ENCODE data around the gene RTN4IP1. TPM values are rescaled to one million over a fixed set of nuclear protein-coding genes. Genes with fewer than 3 reads are reported as not detected.
A peak's percentile ranks its signal among the peaks of the same experiment; 100 is the strongest.

The RTN4IP1 gene
- total RNA-seq, 1 donor from 2014 or later = 11.2 TPM

GRCh38 chr6:106533054-106533453 lies 96.2 kb downstream of the RTN4IP1 start:
- H3K4me1 Mint-ChIP-seq = peaks cover 71% of the 10 kb centered on the region

GRCh38 chr6:106530502-106530901 lies 98.8 kb downstream of the RTN4IP1 start:
- intact Hi-C loops (cut with micrococcal nuclease) = no loop called here
- CTCF ChIA-PET = interaction anchor here (1.2 kb wide), 1 partner anchor 9 kb away, joined by 3 read pairs; no protein-coding TSS in a partner anchor
- H3K27ac Mint-ChIP-seq = peak overlapping the region; percentile 18
- H3K9me3 Mint-ChIP-seq = no peaks in the 10 kb centered on the region
- DNase-seq (no peak), ATAC-seq (ENCODE audit: low read depth) (no peak)
- peaks cover 75% of the 10 kb centered on the region for H3K36me3 Mint-ChIP-seq (ENCODE audit: low read depth)
- POLR2A ChIA-PET = no interaction called here
- no peaks in the 10 kb centered on the region for H3K27me3 Mint-ChIP-seq
- peaks cover 72% of the 10 kb centered on the region for H3K4me1 Mint-ChIP-seq
- no peak for TF ChIP-seq CTCF (IDR thresholded peaks at IDR 0.05)
- H3K4me3 Mint-ChIP-seq = no peak overlapping the region

More at GRCh38 chr6:106533054-106533453, 96.2 kb downstream of the RTN4IP1 start:
- ChIA-PET CTCF (interaction anchor here (1.0 to 1.3 kb wide), 2 partner anchors 20 to 33 kb away, joined by 3 to 7 read pairs; no protein-coding TSS in a partner anchor), POLR2A (interaction anchor here (0.6 to 2.8 kb wide), 4 partner anchors 11 to 1729 kb away, joined by 3 to 14 read pairs (median 11); no protein-coding TSS in a partner anchor)
- Mint-ChIP-seq H3K27ac (peak overlapping the region; percentile 80), H3K27me3 (no peaks in the 10 kb centered on the region), H3K9me3 (no peaks in the 10 kb centered on the region), H3K36me3 (ENCODE audit: low read depth) (peaks cover 83% of the 10 kb centered on the region), H3K4me3 (no peak overlapping the region)
- intact Hi-C loops (cut with micrococcal nuclease) = no loop called here
- no peak for TF ChIP-seq CTCF (IDR thresholded peaks at IDR 0.05)
- DNase-seq = no peak
- ATAC-seq (ENCODE audit: low read depth) = no peak

GRCh38 chr6:106530026-106530425 lies 99.3 kb downstream of the RTN4IP1 start:
- ChIA-PET CTCF (no interaction called here), POLR2A (no interaction called here)
- DNase-seq (no peak), ATAC-seq (ENCODE audit: low read depth) (no peak)
- Mint-ChIP-seq H3K27ac (peak overlapping the region; percentile 18), H3K4me3 (no peak overlapping the region), H3K36me3 (ENCODE audit: low read depth) (peaks cover 75% of the 10 kb centered on the region), H3K27me3 (no peaks in the 10 kb centered on the region), H3K4me1 (peaks cover 73% of the 10 kb centered on the region), H3K9me3 (no peaks in the 10 kb centered on the region)
- TF ChIP-seq CTCF (IDR thresholded peaks at IDR 0.05) = no peak
- intact Hi-C loops (cut with micrococcal nuclease) = no loop called here

DNA sequence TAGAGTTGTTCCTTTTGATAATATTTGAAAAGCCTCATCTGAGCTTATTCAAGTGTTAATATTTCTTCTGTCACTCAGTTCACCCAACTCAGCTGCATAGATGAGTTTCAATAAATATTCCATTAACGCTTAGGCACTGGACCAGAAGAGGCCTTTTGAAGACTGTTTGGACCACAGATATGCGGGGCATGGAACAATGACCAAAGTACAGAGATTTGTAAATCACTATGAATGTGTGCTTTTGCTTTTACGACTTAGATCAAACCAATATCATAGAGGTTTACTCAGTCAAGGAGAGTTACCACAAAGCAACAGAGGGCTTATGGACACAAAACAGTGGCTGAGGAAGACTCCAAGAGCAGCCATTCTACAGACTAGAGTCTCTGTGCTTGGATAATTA lies 99.9 kb downstream of the RTN4IP1 start:
- no peaks in the 10 kb centered on the region for H3K9me3 Mint-ChIP-seq
- H3K27me3 Mint-ChIP-seq = no peaks in the 10 kb centered on the region
- TF ChIP-seq CTCF (IDR thresholded peaks at IDR 0.05) = no peak
- peak overlapping the region; percentile 41 for H3K27ac Mint-ChIP-seq
- ChIA-PET POLR2A (interaction anchor here (1.0 kb wide), 1 partner anchor 20 kb away, joined by 3 read pairs; no protein-coding TSS in a partner anchor), CTCF (no interaction called here)
- no peak for ATAC-seq (ENCODE audit: low read depth)
- peaks cover 72% of the 10 kb centered on the region for H3K4me1 Mint-ChIP-seq
- no peak overlapping the region for H3K4me3 Mint-ChIP-seq
- intact Hi-C loops (cut with micrococcal nuclease) = loop anchor here (10.0 kb wide), 1 partner anchor 1295 kb away; the partner anchor contains the start of gene SCML4
- H3K36me3 Mint-ChIP-seq (ENCODE audit: low read depth) = peaks cover 73% of the 10 kb centered on the region
- DNase-seq = no peak

- no peak for DNase-seq
- no peaks in the 10 kb centered on the region for H3K27me3 Mint-ChIP-seq
- peaks cover 65% of the 10 kb centered on the region for H3K36me3 Mint-ChIP-seq (ENCODE audit: low read depth)
- H3K9me3 Mint-ChIP-seq = no peaks in the 10 kb centered on the region
- peak overlapping the region; percentile 68 for H3K27ac Mint-ChIP-seq
- peaks cover 73% of the 10 kb centered on the region for H3K4me1 Mint-ChIP-seq
- no peak for ATAC-seq (ENCODE audit: low read depth)
- CTCF ChIA-PET = no interaction called here
- intact Hi-C loops (cut with micrococcal nuclease) = loop anchor here (10.0 kb wide), 1 partner anchor 1296 kb away; the partner anchor contains the start of gene SCML4
- no peak for TF ChIP-seq CTCF (IDR thresholded peaks at IDR 0.05)
- POLR2A ChIA-PET = interaction anchor here (1.0 kb wide), 1 partner anchor 19 kb away, joined by 3 read pairs; no protein-coding TSS in a partner anchor
- no peak overlapping the region for H3K4me3 Mint-ChIP-seq
Observed at GRCh38 chr6:106528521-106528920, 100.8 kb downstream of the RTN4IP1 start.

Data from activated B cell treated with CpG ODN at 0.5 μM for 24 hours (primary cell).